Middle frontal gyrus (tissue), 1 donor: ENCODE measurements around the gene DOCK9.

Experiments used
- DNase-seq: peaks from one replicate; pipeline ENCODE4 v3.0.0-alpha.2; 2015; ENCODE audit warnings: low spot score; ENCODE audit errors: extremely low spot score

The DOCK9 gene

DNA sequence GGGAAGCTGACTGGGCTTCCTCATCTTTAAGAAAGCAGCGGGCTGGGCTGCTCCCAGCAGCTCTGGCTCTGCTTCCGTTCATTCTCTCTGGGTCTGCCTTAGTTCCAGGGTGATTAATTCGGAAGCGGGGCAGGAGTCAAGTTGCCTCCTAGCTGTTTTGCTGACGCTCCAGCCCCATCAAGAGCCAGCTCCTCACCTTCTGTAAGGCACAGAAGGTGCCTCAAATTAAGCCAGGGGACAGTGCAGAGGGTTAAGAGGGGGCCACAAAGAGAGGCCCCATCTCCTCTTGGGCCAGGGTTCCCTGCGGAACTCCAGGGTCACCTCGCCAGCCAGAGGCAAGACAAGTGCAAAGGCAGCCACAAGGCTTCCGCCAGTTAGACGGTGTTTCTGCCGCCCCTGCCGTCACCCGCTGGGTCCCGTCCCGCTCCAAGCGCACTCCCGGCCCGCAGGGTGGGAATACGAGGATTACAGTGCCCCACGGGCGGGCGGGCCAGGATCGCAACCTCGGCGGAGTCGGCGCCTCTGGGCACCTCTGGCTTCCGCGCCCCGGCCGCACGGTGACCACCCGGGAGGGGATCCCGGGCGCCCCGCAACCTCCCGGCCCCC lies 225.9 kb downstream of the DOCK9 start:
- no peak for DNase-seq

DNA sequence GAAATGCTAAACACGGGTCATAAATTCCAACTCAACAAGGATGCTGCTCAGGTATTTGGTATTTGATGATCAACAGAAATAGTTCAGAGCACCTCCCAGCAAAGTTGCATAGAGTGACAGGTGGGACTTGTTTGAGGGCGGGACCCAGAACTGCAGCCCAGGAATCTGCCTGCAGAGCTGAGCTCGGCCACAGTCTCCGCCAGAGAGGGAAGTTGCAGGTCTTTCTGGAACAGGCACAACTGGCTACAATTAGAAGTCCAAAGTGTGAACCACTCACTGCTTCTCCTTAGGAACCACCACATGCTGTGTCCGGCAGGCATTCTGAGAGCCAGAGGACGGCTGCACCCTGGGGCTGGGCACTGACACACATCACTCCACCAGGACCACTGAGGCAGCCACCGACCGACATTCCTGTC lies 226.5 kb downstream of the DOCK9 start:
- DNase-seq, result no peak

DNA sequence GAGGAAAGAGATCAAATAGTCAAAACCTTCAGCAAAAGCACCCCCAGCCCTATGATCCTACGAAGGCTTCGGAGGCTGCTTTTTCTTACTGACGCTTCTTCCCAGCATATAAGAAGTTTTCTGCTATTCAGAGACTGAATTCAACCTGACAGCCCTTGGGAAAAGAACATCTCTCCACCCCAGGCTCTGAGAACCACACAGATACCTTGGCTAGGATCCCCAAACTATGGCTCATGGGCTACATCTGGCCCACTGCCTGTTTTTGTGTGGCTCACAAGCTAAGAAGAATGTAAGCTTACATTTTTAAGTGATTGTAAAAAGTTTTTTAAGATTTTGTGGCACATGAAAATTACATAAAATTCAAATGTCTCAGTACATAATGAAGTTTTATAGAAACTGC lies 228.4 kb downstream of the DOCK9 start:
- no peak for DNase-seq

DNA sequence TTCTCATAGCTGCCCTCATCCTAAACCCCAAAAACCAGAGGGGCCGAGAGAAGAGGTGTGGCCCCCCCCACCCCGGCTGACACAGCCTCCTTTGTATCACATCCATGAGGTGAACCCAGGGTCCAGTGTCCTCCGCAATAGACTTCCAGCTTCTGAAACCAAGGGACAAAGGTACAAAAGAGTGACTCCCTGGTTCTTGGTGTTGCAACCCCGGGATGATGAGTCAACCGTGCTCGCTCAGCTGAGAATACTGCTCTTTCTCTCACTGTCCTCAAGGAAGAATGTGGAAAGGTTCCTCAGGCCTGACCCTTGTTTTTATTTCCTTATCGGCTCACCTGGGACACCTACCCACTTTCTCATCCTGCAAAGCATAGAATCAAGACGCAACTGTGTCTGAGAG lies 230.9 kb downstream of the DOCK9 start:
- DNase-seq, result no peak
